ENCODE measurements around the gene FGF11.

- TF ChIP-seq CTCF (IDR thresholded peaks at IDR 0.05; ENCODE audit: insufficient read depth, low read length) (no peak), REST (IDR thresholded peaks at IDR 0.05; ENCODE audit: insufficient replicate concordance, low read depth) (no peak)
These were observed 9.6 kb upstream of the FGF11 start for GRCh38 chr17:7429722-7430121.

Data from HL-60 (cell line).